K562 (cell line): ENCODE results near the gene RACGAP1. TPM values are rescaled to one million over a fixed set of nuclear protein-coding genes. Genes with fewer than 3 reads are reported as not detected.

Experiments
- ARID1B ChIP-seq: fragments of 450-650 bp; IDR thresholded peaks from 2 replicates; pipeline ENCODE4 v1.6.1; 2016; ENCODE audit warnings: antibody characterized with exemption, mild to moderate bottlenecking, inconsistent platforms
- ARID4B ChIP-seq: sonication (generic); formaldehyde crosslinking; IDR thresholded peaks from 2 replicates; pipeline ENCODE4 v1.8.0; 2022; ENCODE audit warnings: mild to moderate bottlenecking, missing genetic modification reagents
- ATF7 ChIP-seq: fragments of 450-650 bp; IDR thresholded peaks from 2 replicates; pipeline ENCODE4 v1.7.1; 2014; ENCODE audit warnings: mild to moderate bottlenecking, moderate library complexity
- BDP1 ChIP-seq: IDR thresholded peaks from 3 replicates; pipeline ENCODE4 v1.6.1; 2011; ENCODE audit not compliant: insufficient read length, insufficient read depth
- CBX3 ChIP-seq, 2 experiments: IDR thresholded peaks; 1 replicate in 1 of 2; 2 replicates in 1 of 2; pipeline ENCODE4 v1.6.1; 2012; ENCODE audit warnings: inconsistent platforms in 2 of 2, low read length in 2 of 2, borderline replicate concordance in 1 of 2, control low read depth in 1 of 2
- CTCF ChIP-seq, 3 experiments: IDR thresholded peaks in 2 of 3; conservative IDR thresholded peaks in 1 of 3; 2 replicates each; pipeline ENCODE4 v1.5.1; 2011 to 2012; ENCODE audit warnings: low read length in 3 of 3, mild to moderate bottlenecking in 3 of 3, control low read depth in 2 of 3, improper control_type of control experiment in 1 of 3, inconsistent platforms in 1 of 3, low read depth in 1 of 3, mixed read lengths in 1 of 3, moderate library complexity in 1 of 3; ENCODE audit not compliant: insufficient read depth in 2 of 3
- CTCFL ChIP-seq: IDR thresholded peaks from 2 replicates; pipeline ENCODE4 v1.6.1; 2011; ENCODE audit warnings: borderline replicate concordance, low read depth, mild to moderate bottlenecking, moderate library complexity, low read length; ENCODE audit not compliant: insufficient read depth, poor library complexity, severe bottlenecking
- FOXA1 ChIP-seq: fragments of 450-650 bp; IDR thresholded peaks from 2 replicates; pipeline ENCODE4 v1.6.1; 2016; ENCODE audit warnings: mild to moderate bottlenecking, borderline replicate concordance
- FOXM1 ChIP-seq, 2 experiments: fragments of 450-650 bp in 1 of 2; sonication (generic) in 1 of 2; formaldehyde crosslinking in 1 of 2; IDR thresholded peaks; 2 replicates each; pipeline versions ENCODE4 v1.6.1 to v1.9.0; 2017 to 2022; ENCODE audit warnings: low read depth in 2 of 2, mild to moderate bottlenecking in 2 of 2, missing genetic modification reagents in 1 of 2, moderate library complexity in 1 of 2
- GATA2 ChIP-seq: sonication (generic); formaldehyde crosslinking; IDR thresholded peaks from 2 replicates; pipeline ENCODE4 v1.4.0; 2020; ENCODE audit warnings: mild to moderate bottlenecking, missing genetic modification reagents
- MAX ChIP-seq: sonication (generic); formaldehyde crosslinking; IDR thresholded peaks from 2 replicates; pipeline ENCODE4 v1.9.0; 2022; ENCODE audit warnings: mild to moderate bottlenecking, missing genetic modification reagents
- MAZ ChIP-seq, 2 experiments: fragments of 450-650 bp in 1 of 2; sonication (generic) in 1 of 2; formaldehyde crosslinking; IDR thresholded peaks in 1 of 2; conservative IDR thresholded peaks in 1 of 2; 2 replicates each; pipeline versions ENCODE4 v1.4.0 to v1.5.0; 2020; ENCODE audit warnings: mild to moderate bottlenecking in 1 of 2, missing genetic modification reagents in 1 of 2
- MEIS2 ChIP-seq: fragments of 450-650 bp; IDR thresholded peaks from 2 replicates; pipeline ENCODE4 v1.6.1; 2014; ENCODE audit warnings: mild to moderate bottlenecking; ENCODE audit not compliant: partially characterized antibody
- MYC ChIP-seq, 2 experiments: fragments of 250-450 bp in 1 of 2; sonication (Bioruptor Pico) in 1 of 2; IDR thresholded peaks; 2 replicates each; pipeline versions ENCODE4 v1.5.1 to v1.6.1; 2012 to 2021; ENCODE audit warnings: low read depth in 2 of 2, borderline replicate concordance in 1 of 2, improper control_type of control experiment in 1 of 2, low read length in 1 of 2, mild to moderate bottlenecking in 1 of 2, moderate library complexity in 1 of 2
- NCOA4 ChIP-seq: fragments of 450-650 bp; IDR thresholded peaks from 2 replicates; pipeline ENCODE4 v1.6.1; 2018; ENCODE audit warnings: mild to moderate bottlenecking; ENCODE audit not compliant: partially characterized antibody
- PHF8 ChIP-seq: fragments of 200-600 bp; sonication (generic); IDR thresholded peaks from 2 replicates; pipeline ENCODE4 v1.6.1; 2012; ENCODE audit warnings: mixed run types, mild to moderate bottlenecking, inconsistent platforms, low read length, moderate library complexity, borderline replicate concordance
- SMARCA4 ChIP-seq: fragments of 450-650 bp; IDR thresholded peaks from 2 replicates; pipeline ENCODE4 v1.6.1; 2016
- TAL1 ChIP-seq: fragments of 450-650 bp; IDR thresholded peaks from 2 replicates; pipeline ENCODE4 v1.6.1; 2016; ENCODE audit warnings: mild to moderate bottlenecking
- polyA plus RNA-seq, 8 experiments: library from polyadenylated mRNA; depleted of rRNA in 4 of 8; stranded (reverse) in 5 of 8; unstranded in 3 of 8; fragments of >200 nt; fragmentation: Nextera tagmentation in 2 of 8; fragmentation: Illumina TruSeq in 1 of 8; extraction: Ambion mirVana in 2 of 8; extraction: Trizol in 1 of 8; gene quantifications; 2 replicates each; pipeline versions ENCODE4 v1.2.1 to v1.2.3, GENCODE V29; 2011 to 2014; ENCODE audit warnings: inconsistent platforms in 1 of 8, missing spikeins in 1 of 8
- total RNA-seq, 7 experiments: library from RNA; depleted of rRNA in 6 of 7; stranded (reverse); fragments of >200 nt in 6 of 7; fragmentation: Illumina TruSeq in 2 of 7; extraction: Trizol in 2 of 7; gene quantifications; 2 replicates each; pipeline versions ENCODE4 v1.2.1 to v1.2.3, GENCODE V29; 2011 to 2021; ENCODE audit warnings: low replicate concordance in 1 of 7

Gene RACGAP1
- total and polyA plus RNA-seq, 9 of the 15 experiments (the other 6 are each of a cell fraction or from before 2014, with no cell fraction given): 56.4 to 92.9 (median 71.8) TPM

GRCh38 chr12:50041962-50042361, 16.7 kb upstream of the RACGAP1 start (continued):
- peak; percentile 43 for TF ChIP-seq CTCFL
- no peak for TF ChIP-seq BDP1
- peak; percentile 58; the same call in 1 of the 2 replicates for TF ChIP-seq FOXM1 (IDR thresholded peaks at IDR 0.05; ENCODE audit: low read depth)
- TF ChIP-seq FOXM1 (CRISPR knock-in tag; IDR thresholded peaks at IDR 0.05; ENCODE audit: low read depth): no peak
- TF ChIP-seq TAL1: peak; percentile 90
- TF ChIP-seq MEIS2: peak; percentile 72
- peak; percentile 19; the same call in 1 of the 2 replicates for TF ChIP-seq PHF8
- TF ChIP-seq CTCF (IDR thresholded peaks at IDR 0.05 in 2 of 3, conservative IDR thresholded peaks at IDR 0.05 in 1 of 3; ENCODE audit: insufficient read depth in 2 of 3, low read depth in 1 of 3, low read length in 3 of 3): peak; percentile 24 to 28 (median 28); a peak in 2 of 6 replicates
- TF ChIP-seq GATA2: peak; percentile 72; the same call in 1 of the 2 replicates
- 0 out of 2 replicates have a peak, but pooled peaks have one; percentile 26 for TF ChIP-seq ARID4B (CRISPR knock-in tag)
- no peak for TF ChIP-seq NCOA4
- peak; percentile 77 for TF ChIP-seq SMARCA4
- peak; percentile 75 for TF ChIP-seq ATF7
- TF ChIP-seq MYC (IDR thresholded peaks at IDR 0.05; ENCODE audit: low read depth, low read length): no peak
- 0 out of 2 replicates have a peak, but pooled peaks have one; percentile 23 for TF ChIP-seq MYC (CRISPR knock-in tag; IDR thresholded peaks at IDR 0.05; ENCODE audit: borderline replicate concordance, low read depth)
- TF ChIP-seq MAX (CRISPR knock-in tag): peak; percentile 24; the same call in 1 of the 2 replicates
- peak; percentile 91 for TF ChIP-seq ARID1B
- TF ChIP-seq FOXA1: no peak
- TF ChIP-seq MAZ (CRISPR knock-in tag; conservative IDR thresholded peaks at IDR 0.05 in 1 of 2, IDR thresholded peaks at IDR 0.05 in 1 of 2): 0 out of 4 replicates have a peak, but pooled peaks of 1 of the 2 experiments have one; percentile 10
- TF ChIP-seq CBX3 (IDR thresholded peaks at IDR 0.05; ENCODE audit: borderline replicate concordance in 1 of 2, low read length in 2 of 2): 0 out of 3 replicates have a peak, but pooled peaks of 1 of the 2 experiments have one; percentile 16
